H1 (cell line): ENCODE measurements around the gene PTPRF. TPM values are rescaled to one million over a fixed set of nuclear protein-coding genes. Genes with fewer than 3 reads are reported as not detected.

Experiments
- CTCF ChIA-PET: fragments of 300-600 bp; sonication (Branson Sonifier 250); formaldehyde crosslinking; loops from one replicate; lab custom pipeline; 2021; ENCODE audit not compliant: partially characterized antibody; lab: Charles Lee
- POLR2A ChIA-PET: fragments of 300-600 bp; sonication (Branson Sonifier 250); formaldehyde crosslinking; loops from one replicate; lab custom pipeline; 2021; ENCODE audit warnings: inconsistent platforms; ENCODE audit not compliant: partially characterized antibody; lab: Charles Lee
- DNase-seq, 2 experiments: peaks; one replicate each; pipeline versions ENCODE4 v3.0.0 to v3.0.0-alpha.2; 2010 to 2022; ENCODE audit warnings: low spot score in 2 of 2, low read depth in 1 of 2, mixed read lengths in 1 of 2
- FAIRE-seq: peaks from 2 replicates; lab custom pipeline; 2011; peaks lifted over from hg19 to GRCh38; lab: Jason Lieb, UNC
- H2AFZ ChIP-seq: 2 replicates; pipeline ENCODE4 v1.8.1; 2012; ENCODE audit warnings: low read length, inconsistent platforms
- H2AK5ac ChIP-seq: 2 replicates; pipeline ENCODE4 v1.6.1; 2013; ENCODE audit warnings: low read depth, low read length
- H2BK120ac ChIP-seq: replicated peaks from 2 replicates; pipeline ENCODE3; 2013; ENCODE audit warnings: low read depth, low read length, inconsistent platforms
- H2BK12ac ChIP-seq: 2 replicates; pipeline ENCODE4 v1.6.1; 2013; ENCODE audit warnings: low read depth, low read length
- H2BK15ac ChIP-seq: 2 replicates; pipeline ENCODE4 v1.6.1; 2013; ENCODE audit warnings: low read length
- H2BK20ac ChIP-seq: 2 replicates; pipeline ENCODE4 v1.6.1; 2013; ENCODE audit warnings: low read length
- H2BK5ac ChIP-seq: 2 replicates; pipeline ENCODE4 v1.6.1; 2013; ENCODE audit warnings: low read depth, low read length
- H3K14ac ChIP-seq: 2 replicates; pipeline ENCODE4 v1.6.1; 2013; ENCODE audit warnings: inconsistent platforms; ENCODE audit not compliant: insufficient read length
- H3K18ac ChIP-seq: 2 replicates; pipeline ENCODE4 v1.6.1; 2013; ENCODE audit warnings: low read length; ENCODE audit errors: extremely low read depth
- H3K23ac ChIP-seq: 2 replicates; pipeline ENCODE4 v1.6.1; 2013; ENCODE audit warnings: inconsistent platforms; ENCODE audit not compliant: insufficient read length
- H3K23me2 ChIP-seq: 2 replicates; pipeline ENCODE4 v1.6.1; 2013; ENCODE audit warnings: low read depth, low read length
- H3K27ac ChIP-seq: 2 replicates; pipeline ENCODE4 v1.6.1; 2011; ENCODE audit warnings: low read depth, low read length, inconsistent platforms
- H3K27me3 ChIP-seq, 4 experiments: replicated peaks in 1 of 4; 1 replicate in 1 of 4; 2 replicates in 3 of 4; pipeline versions ENCODE4 v1.6.1 to v1.8.1; 2011 to 2013; ENCODE audit warnings: low read length in 3 of 4, mild to moderate bottlenecking in 3 of 4, inconsistent platforms in 2 of 4, mixed read lengths in 2 of 4, moderate library complexity in 1 of 4; ENCODE audit not compliant: control insufficient read depth in 3 of 4, insufficient read depth in 3 of 4; ENCODE audit errors: extremely low read depth in 1 of 4
- H3K36me3 ChIP-seq, 4 experiments: 2 replicates each; pipeline versions ENCODE4 v1.6.1 to v1.8.1; 2011 to 2013; ENCODE audit warnings: mild to moderate bottlenecking in 4 of 4, low read length in 3 of 4, moderate library complexity in 2 of 4, control low read depth in 1 of 4, inconsistent platforms in 1 of 4; ENCODE audit not compliant: insufficient read depth in 4 of 4, control insufficient read depth in 2 of 4
- H3K4ac ChIP-seq: replicated peaks from 2 replicates; pipeline ENCODE3; 2013; ENCODE audit warnings: low read length, low read depth, mixed read lengths, inconsistent platforms; ENCODE audit not compliant: insufficient read length
- H3K4me1 ChIP-seq, 4 experiments: replicated peaks in 1 of 4; 1 replicate in 1 of 4; 2 replicates in 3 of 4; pipeline versions ENCODE4 v1.6.1 to v1.8.1; 2011 to 2013; ENCODE audit warnings: low read length in 3 of 4, inconsistent platforms in 2 of 4, mixed read lengths in 1 of 4; ENCODE audit not compliant: insufficient read depth in 4 of 4, control insufficient read depth in 3 of 4
- H3K4me2 ChIP-seq, 2 experiments: 2 replicates each; pipeline versions ENCODE4 v1.6.1 to v1.8.1; 2011 to 2013; ENCODE audit warnings: low read depth in 2 of 2, low read length in 2 of 2, control low read depth in 1 of 2, inconsistent platforms in 1 of 2, mild to moderate bottlenecking in 1 of 2; ENCODE audit not compliant: insufficient read depth in 1 of 2
- H3K4me3 ChIP-seq, 4 experiments: fragments of 200-600, 300-600 bp in 1 of 4; sonication (generic), shearing (Covaris generic), sonication (Bioruptor Twin) in 1 of 4; 2 replicates each; pipeline versions ENCODE4 v1.5.1 to v1.8.1; 2011 to 2016; ENCODE audit warnings: low read length in 4 of 4, low read depth in 3 of 4, control low read depth in 2 of 4, inconsistent platforms in 2 of 4, mild to moderate bottlenecking in 2 of 4, mixed read lengths in 1 of 4, moderate library complexity in 1 of 4; ENCODE audit not compliant: insufficient read depth in 2 of 4; ENCODE audit errors: extremely low read depth in 1 of 4
- H3K56ac ChIP-seq: replicated peaks from 2 replicates; pipeline ENCODE3; 2013; ENCODE audit warnings: low read depth, mild to moderate bottlenecking, mixed read lengths, low read length, inconsistent platforms; ENCODE audit not compliant: insufficient read length
- H3K79me1 ChIP-seq: 2 replicates; pipeline ENCODE4 v1.6.1; 2013; ENCODE audit warnings: low read depth, low read length, control low read depth
- H3K79me2 ChIP-seq, 2 experiments: 2 replicates each; pipeline versions ENCODE4 v1.6.1 to v1.8.1; 2012 to 2013; ENCODE audit warnings: low read length in 2 of 2, mild to moderate bottlenecking in 2 of 2, inconsistent platforms in 1 of 2; ENCODE audit not compliant: insufficient read depth in 2 of 2, control insufficient read depth in 1 of 2
- H3K9ac ChIP-seq, 4 experiments: replicated peaks in 1 of 4; 1 replicate in 1 of 4; 2 replicates in 3 of 4; pipeline versions ENCODE4 v1.6.1 to v1.8.1; 2011 to 2013; ENCODE audit warnings: low read depth in 3 of 4, low read length in 3 of 4, control low read depth in 2 of 4, mild to moderate bottlenecking in 2 of 4, moderate library complexity in 2 of 4, inconsistent platforms in 1 of 4; ENCODE audit errors: extremely low read depth in 1 of 4
- H3K9me3 ChIP-seq, 2 experiments: 2 replicates each; pipeline versions ENCODE4 v1.6.1 to v1.8.1; 2012 to 2013; ENCODE audit warnings: mild to moderate bottlenecking in 2 of 2, moderate library complexity in 2 of 2, control low read depth in 1 of 2, inconsistent platforms in 1 of 2, low read depth in 1 of 2, low read length in 1 of 2, mixed read lengths in 1 of 2; ENCODE audit not compliant: insufficient read depth in 2 of 2
- H4K20me1 ChIP-seq, 2 experiments: replicated peaks in 1 of 2; 2 replicates each; pipeline versions ENCODE3 to v1.8.1; 2011 to 2013; ENCODE audit warnings: inconsistent platforms in 2 of 2, low read length in 2 of 2, mild to moderate bottlenecking in 1 of 2; ENCODE audit not compliant: insufficient read depth in 2 of 2, control insufficient read depth in 1 of 2
- H4K5ac ChIP-seq: 2 replicates; pipeline ENCODE4 v1.6.1; 2013; ENCODE audit warnings: low read length, low read depth, mixed read lengths, inconsistent platforms; ENCODE audit not compliant: insufficient read length
- H4K8ac ChIP-seq: 2 replicates; pipeline ENCODE4 v1.8.0; 2013; ENCODE audit warnings: mild to moderate bottlenecking, moderate library complexity, low read length, inconsistent platforms; ENCODE audit not compliant: insufficient read depth; ENCODE audit errors: extremely low read depth
- H4K91ac ChIP-seq: replicated peaks from 2 replicates; pipeline ENCODE3; 2013; ENCODE audit warnings: low read length, mixed read lengths, inconsistent platforms; ENCODE audit not compliant: insufficient read length
- CTBP2 ChIP-seq: IDR thresholded peaks from 2 replicates; pipeline ENCODE4 v1.7.0; 2011; ENCODE audit warnings: borderline replicate concordance, mild to moderate bottlenecking, moderate library complexity, mixed read lengths, low read length; ENCODE audit not compliant: insufficient read depth, insufficient read length
- HDAC2 ChIP-seq, 2 experiments: fragments of 300-600 bp in 1 of 2; sonication (generic) in 1 of 2; IDR thresholded peaks; 2 replicates each; pipeline ENCODE4 v1.6.1; 2011 to 2012; ENCODE audit warnings: low read depth in 2 of 2, low read length in 2 of 2, mild to moderate bottlenecking in 2 of 2, moderate library complexity in 2 of 2, borderline replicate concordance in 1 of 2, inconsistent platforms in 1 of 2
- MAFK ChIP-seq: IDR thresholded peaks from 2 replicates; pipeline ENCODE4 v1.6.1; 2012; ENCODE audit warnings: low read depth, mild to moderate bottlenecking, improper control_type of control experiment, low read length
- PHF8 ChIP-seq: fragments of 200-600 bp; sonication (generic); conservative IDR thresholded peaks from 2 replicates; pipeline ENCODE4 v1.7.1; 2012; ENCODE audit warnings: low read depth, mild to moderate bottlenecking, inconsistent platforms, low read length, moderate library complexity
- SP2 ChIP-seq: IDR thresholded peaks from 2 replicates; pipeline ENCODE4 v1.6.1; 2012; ENCODE audit warnings: mild to moderate bottlenecking, low read length, inconsistent platforms
- USF2 ChIP-seq: IDR thresholded peaks from 2 replicates; pipeline ENCODE4 v1.6.1; 2011; ENCODE audit warnings: low read length, improper control_type of control experiment
- whole genome bisulfite sequencing, 2 experiments: shearing (Covaris generic) in 1 of 2; methylation state at CpG; one replicate each; pipeline versions ENCODE4 v1.1.6 to v1.1.7; 2013 to 2015; ENCODE audit warnings: low lambda C conversion rate in 2 of 2, mixed read lengths in 2 of 2, inconsistent platforms in 1 of 2, low coverage in 1 of 2, missing lambda C conversion rate in 1 of 2; ENCODE audit not compliant: insufficient replicate concordance in 2 of 2, insufficient coverage in 1 of 2, insufficient read length in 1 of 2; ENCODE audit errors: extremely low coverage in 1 of 2, missing lambda C conversion rate in 1 of 2; 5-methylcytosine and 5-hydroxymethylcytosine counted together
- polyA plus RNA-seq, 7 experiments: library from polyadenylated mRNA; depleted of rRNA in 3 of 7; stranded (reverse) in 5 of 7; unstranded in 2 of 7; fragments of >200 nt in 5 of 7; fragments of 200-250 nt in 2 of 7; gene quantifications; 1 replicate in 5 of 7; 2 replicates in 1 of 7; 4 replicates in 1 of 7; pipeline versions ENCODE4 v1.2.1 to v1.2.3, GENCODE V29; 2011 to 2013; ENCODE audit warnings: missing spikeins in 2 of 7, mixed read lengths in 2 of 7
- total RNA-seq: library from RNA; stranded (reverse); fragmentation: NEBNext Ultra II Directional; extraction: Animal tissue kit (Norgen Biotek cat#: 25700); gene quantifications from 2 replicates; pipeline ENCODE4 v1.2.1, GENCODE V29; 2021
- TF ChIP-seq, protein P1 (sequence below): IDR thresholded peaks from 2 replicates; pipeline ENCODE4 v1.6.1; 2012; ENCODE audit warnings: low read length, inconsistent platforms

The PTPRF gene
- total and polyA plus RNA-seq, 2 of the 8 experiments (the other 6 are each of a cell fraction or from before 2014, with no cell fraction given) = 136 to 231 TPM

DNA sequence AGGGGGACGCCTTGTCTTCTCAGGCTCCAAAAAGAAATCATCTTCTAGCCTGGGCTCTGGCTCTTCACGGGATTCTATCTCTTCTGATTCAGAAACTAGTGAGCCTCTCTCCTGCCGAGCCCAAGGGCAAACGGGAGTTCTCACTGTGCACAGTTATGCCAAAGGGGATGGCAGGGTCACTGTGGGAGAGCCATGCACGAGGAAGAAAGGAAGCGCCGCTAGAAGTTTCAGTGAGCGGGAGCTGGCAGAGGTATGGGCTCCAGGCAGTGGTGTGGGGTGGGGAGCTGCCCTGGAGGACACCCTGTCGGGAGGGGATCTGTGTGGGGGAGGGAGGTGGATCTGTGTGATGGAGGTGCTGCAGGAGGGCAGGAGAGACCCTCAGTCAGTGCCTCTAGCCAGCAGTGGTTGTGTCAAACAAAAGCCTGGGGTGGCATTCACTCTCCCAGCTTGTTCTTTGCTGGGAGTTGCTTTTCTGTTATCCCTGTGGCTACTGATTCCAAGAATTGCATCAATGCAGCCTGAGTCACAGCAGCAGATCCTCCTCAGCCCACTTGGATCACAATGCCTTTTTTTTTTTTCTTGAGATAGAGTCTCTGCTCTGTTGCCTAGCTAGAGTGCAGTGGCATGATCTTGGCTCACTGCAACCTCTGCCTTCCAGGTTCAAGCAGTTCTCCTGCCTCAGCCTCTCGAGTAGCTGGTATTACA, 141.1 kb downstream of the PTPRF start:
- H3K23me2 ChIP-seq = no peaks in the 10 kb centered on the region
- no peak overlapping the region for H3K14ac ChIP-seq
- no peaks in the 10 kb centered on the region for H3K27me3 ChIP-seq
- H2BK15ac ChIP-seq = no peak overlapping the region
- no peak overlapping the region for H3K4me3 ChIP-seq
- no peak overlapping the region for H4K8ac ChIP-seq
- no peak overlapping the region for H3K4ac ChIP-seq
- H3K23ac ChIP-seq = no peak overlapping the region
- H3K9ac ChIP-seq = no peak overlapping the region
- DNase-seq (no peak), FAIRE-seq (no peak)
- H4K5ac ChIP-seq = no peak overlapping the region
- H3K56ac ChIP-seq = no peak overlapping the region
- no peak overlapping the region for H2AFZ ChIP-seq
- H3K36me3 ChIP-seq = peaks cover 51 to 94% (median 75%) of the 10 kb centered on the region in 4 experiments
- H3K4me2 ChIP-seq = no peak overlapping the region
- peaks cover 0 to 2% of the 10 kb centered on the region in 2 experiments; a peak in 1 of 4 replicates for H3K79me2 ChIP-seq
- ChIA-PET POLR2A (interaction anchor here (0.7 to 33.6 kb wide), 5 partner anchors 3 to 34 kb away, joined by 5 to 651 read pairs (median 10); partner anchors contain the start of gene KDM4A), CTCF (interaction anchor here (0.8 to 2.0 kb wide), 10 partner anchors 8 to 263 kb away, joined by 3 to 7 read pairs (median 4); no protein-coding TSS in a partner anchor)
- H2AK5ac ChIP-seq = no peak overlapping the region
- no peak overlapping the region for H2BK5ac ChIP-seq
- no peak overlapping the region for H3K18ac ChIP-seq
- H4K20me1 ChIP-seq = peaks cover 5 to 14% of the 10 kb centered on the region in 2 experiments
- H2BK20ac ChIP-seq = no peak overlapping the region
- H3K79me1 ChIP-seq = peaks cover 4% of the 10 kb centered on the region
- no peak overlapping the region for H2BK120ac ChIP-seq
- no peaks in the 10 kb centered on the region for H3K4me1 ChIP-seq
- H3K27ac ChIP-seq = no peak overlapping the region
- no peak for TF ChIP-seq CTBP2
- TF ChIP-seq MAFK = no peak
- TF ChIP-seq, protein P1, sequence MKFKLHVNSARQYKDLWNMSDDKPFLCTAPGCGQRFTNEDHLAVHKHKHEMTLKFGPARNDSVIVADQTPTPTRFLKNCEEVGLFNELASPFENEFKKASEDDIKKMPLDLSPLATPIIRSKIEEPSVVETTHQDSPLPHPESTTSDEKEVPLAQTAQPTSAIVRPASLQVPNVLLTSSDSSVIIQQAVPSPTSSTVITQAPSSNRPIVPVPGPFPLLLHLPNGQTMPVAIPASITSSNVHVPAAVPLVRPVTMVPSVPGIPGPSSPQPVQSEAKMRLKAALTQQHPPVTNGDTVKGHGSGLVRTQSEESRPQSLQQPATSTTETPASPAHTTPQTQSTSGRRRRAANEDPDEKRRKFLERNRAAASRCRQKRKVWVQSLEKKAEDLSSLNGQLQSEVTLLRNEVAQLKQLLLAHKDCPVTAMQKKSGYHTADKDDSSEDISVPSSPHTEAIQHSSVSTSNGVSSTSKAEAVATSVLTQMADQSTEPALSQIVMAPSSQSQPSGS = no peak
- no peak for TF ChIP-seq HDAC2 (IDR thresholded peaks at IDR 0.05; ENCODE audit: borderline replicate concordance in 1 of 2, low read depth in 2 of 2, low read length in 2 of 2)
- TF ChIP-seq PHF8 = no peak
- no peak for TF ChIP-seq USF2
- no peak for TF ChIP-seq SP2
- TF ChIP-seq, all 59 proteins: peak for 0
- Histone ChIP-seq H3K9me3 (no peaks in the 10 kb centered on the region), H2BK12ac (no peak overlapping the region), H4K91ac (no peak overlapping the region)
- WGBS, 2 experiments = 93% methylated on average over 10 of the region's 10 CpGs; no CpG with 5 or more reads in 1 of the 2 experiments
